DOHH2 (cell line): ENCODE data around the gene SUSD4.

Experiments used
- H3F3A ChIP-seq: fragments of 200-600 bp; sonication (generic), shearing (Covaris generic); 2 replicates; pipeline ENCODE4 v1.6.0; 2016; ENCODE audit warnings: antibody characterized with exemption, mild to moderate bottlenecking; ENCODE audit not compliant: control insufficient read depth, insufficient read depth
- H3K27ac ChIP-seq: fragments of 200-600 bp; sonication (generic); 2 replicates; pipeline ENCODE4 v1.5.1; 2014; ENCODE audit warnings: low read depth, mild to moderate bottlenecking, low read length, moderate library complexity
- H3K27me3 ChIP-seq: fragments of 200-600 bp; sonication (generic); 2 replicates; pipeline ENCODE4 v1.6.1; 2014; ENCODE audit warnings: mild to moderate bottlenecking, low read length, mixed read lengths; ENCODE audit not compliant: control insufficient read depth
- H3K36me3 ChIP-seq: fragments of 200-600 bp; sonication (generic); 2 replicates; pipeline ENCODE4 v1.6.1; 2014; ENCODE audit warnings: mild to moderate bottlenecking, low read length, moderate library complexity, mixed read lengths; ENCODE audit not compliant: control insufficient read depth
- H3K4me1 ChIP-seq: fragments of 200-600 bp; sonication (generic); 2 replicates; pipeline ENCODE4 v1.6.1; 2014; ENCODE audit warnings: mild to moderate bottlenecking, low read length, mixed read lengths; ENCODE audit not compliant: control insufficient read depth
- H3K4me2 ChIP-seq: fragments of 200-600 bp; sonication (generic); 2 replicates; pipeline ENCODE4 v1.6.0; 2014; ENCODE audit warnings: mild to moderate bottlenecking, low read length, moderate library complexity
- H3K4me3 ChIP-seq: fragments of 200-600 bp; sonication (generic); 2 replicates; pipeline ENCODE4 v1.5.1; 2014; ENCODE audit warnings: mild to moderate bottlenecking, low read length, mixed read lengths
- H3K79me2 ChIP-seq: fragments of 200-600 bp; sonication (generic); 2 replicates; pipeline ENCODE4 v1.6.1; 2014; ENCODE audit warnings: mild to moderate bottlenecking, low read length, mixed read lengths; ENCODE audit not compliant: control insufficient read depth
- H3K9me2 ChIP-seq: fragments of 200-600 bp; sonication (generic); replicated peaks from 2 replicates; pipeline ENCODE4 v1.6.1; 2014; ENCODE audit warnings: mild to moderate bottlenecking, low read length, mixed read lengths; ENCODE audit not compliant: control insufficient read depth
- H3K9me3 ChIP-seq: fragments of 200-600 bp; sonication (generic); 2 replicates; pipeline ENCODE4 v1.6.1; 2014; ENCODE audit warnings: antibody characterized with exemption, low read length, mixed read lengths; ENCODE audit not compliant: control insufficient read depth, insufficient read depth
- H4K20me1 ChIP-seq: fragments of 200-600 bp; sonication (generic); 2 replicates; pipeline ENCODE4 v1.6.0; 2014; ENCODE audit warnings: low read depth, mild to moderate bottlenecking, antibody characterized with exemption, low read length, moderate library complexity; ENCODE audit not compliant: control insufficient read depth, insufficient read depth
- CTCF ChIP-seq: fragments of 200-600 bp; sonication (generic); IDR thresholded peaks from one replicate; pipeline ENCODE4 v1.5.1; 2014; ENCODE audit warnings: antibody characterized with exemption, mild to moderate bottlenecking, low read depth, low read length; ENCODE audit not compliant: poor library complexity, severe bottlenecking
- EZH2phosphoT487 ChIP-seq: fragments of 200-600 bp; sonication (generic); IDR thresholded peaks from 2 replicates; pipeline ENCODE4 v1.6.1; 2017; ENCODE audit warnings: borderline replicate concordance, mild to moderate bottlenecking, antibody characterized with exemption, low read length, moderate library complexity, mixed read lengths

Gene SUSD4

GRCh38 chr1:223270155-223270554 is 93.8 kb downstream of the SUSD4 start:
- Histone ChIP-seq H3K27ac (no peak overlapping the region), H3K27me3 (no peaks in the 10 kb centered on the region), H3K4me2 (no peak overlapping the region), H3K9me2 (no peaks in the 10 kb centered on the region), H3K79me2 (no peaks in the 10 kb centered on the region), H4K20me1 (no peaks in the 10 kb centered on the region), H3K4me1 (no peaks in the 10 kb centered on the region), H3K36me3 (no peaks in the 10 kb centered on the region), H3K4me3 (no peak overlapping the region), H3K9me3 (no peaks in the 10 kb centered on the region), H3F3A (no peaks in the 10 kb centered on the region)
- TF ChIP-seq EZH2phosphoT487 (no peak), CTCF (no peak)

- no peak overlapping the region for H3K27ac ChIP-seq
Observed at GRCh38 chr1:223269006-223269405, 95.0 kb downstream of the SUSD4 start.

GRCh38 chr1:223266632-223267172 is 97.3 kb downstream of the SUSD4 start:
- Histone ChIP-seq H3K9me2 (no peaks in the 10 kb centered on the region), H3K4me2 (no peak overlapping the region), H3F3A (no peaks in the 10 kb centered on the region), H4K20me1 (no peaks in the 10 kb centered on the region), H3K9me3 (no peaks in the 10 kb centered on the region), H3K79me2 (no peaks in the 10 kb centered on the region), H3K27me3 (peaks cover 3% of the 10 kb centered on the region; the same call in 1 of the 2 replicates), H3K27ac (no peak overlapping the region), H3K4me3 (no peak overlapping the region), H3K36me3 (no peaks in the 10 kb centered on the region), H3K4me1 (no peaks in the 10 kb centered on the region)
- TF ChIP-seq EZH2phosphoT487 (no peak), CTCF (no peak)

More at GRCh38 chr1:223269006-223269405, 95.0 kb downstream of the SUSD4 start:
- Histone ChIP-seq H3F3A (no peaks in the 10 kb centered on the region), H3K4me3 (no peak overlapping the region), H3K36me3 (no peaks in the 10 kb centered on the region), H3K9me3 (no peaks in the 10 kb centered on the region), H3K4me1 (no peaks in the 10 kb centered on the region), H3K4me2 (no peak overlapping the region), H3K79me2 (no peaks in the 10 kb centered on the region), H3K27me3 (no peaks in the 10 kb centered on the region), H3K9me2 (no peaks in the 10 kb centered on the region), H4K20me1 (no peaks in the 10 kb centered on the region)
- TF ChIP-seq EZH2phosphoT487 (no peak), CTCF (no peak)
